ENCODE results near the gene WDR47. TPM values are rescaled to one million over a fixed set of nuclear protein-coding genes. Genes with fewer than 3 reads are reported as not detected.

The WDR47 gene
- total and polyA plus RNA-seq, 2 of the 8 experiments (the other 6 are each of a cell fraction or from before 2014, with no cell fraction given): 1.9 to 6.7 TPM

DNA sequence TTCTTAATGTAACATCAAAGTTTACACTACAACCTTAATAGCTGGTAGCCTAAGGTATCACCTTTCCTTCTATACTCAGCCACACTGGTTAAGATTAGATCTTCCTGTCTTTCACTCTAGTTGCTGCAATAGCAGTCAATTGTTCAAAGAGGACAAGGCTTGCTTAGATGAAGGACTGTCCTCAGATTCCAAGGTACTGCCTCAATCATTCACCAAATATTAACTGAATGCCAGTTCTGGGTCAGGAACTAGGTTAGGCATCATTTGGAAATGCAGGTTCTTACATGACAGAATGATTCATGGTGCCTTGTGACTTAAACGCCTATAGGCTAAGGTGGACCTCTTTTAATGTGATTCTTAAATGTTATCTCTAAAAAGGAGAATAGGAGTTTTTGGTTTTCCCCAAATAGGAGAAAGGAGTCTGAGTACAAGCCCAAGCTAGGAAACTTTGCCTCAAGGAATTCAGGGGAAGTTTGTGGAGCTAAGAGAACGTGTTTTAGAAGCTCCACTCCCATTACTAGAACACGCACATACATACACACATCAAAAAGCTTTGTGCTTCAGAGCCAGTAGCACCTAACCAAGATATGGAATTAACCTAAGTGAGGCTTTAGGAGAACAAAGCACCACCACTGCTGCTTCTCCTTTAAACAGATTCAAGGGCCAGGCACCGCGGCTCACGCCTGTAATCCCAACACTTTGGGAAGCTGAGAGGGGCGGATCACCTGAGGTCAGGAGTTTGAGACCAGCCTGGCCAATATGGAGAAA is 8.5 kb upstream of the WDR47 start:
- Histone ChIP-seq H3K36me3 (ENCODE audit: control insufficient read depth in 2 of 4, insufficient read depth in 4 of 4, low read length in 3 of 4) (no peaks in the 10 kb centered on the region), H3K56ac (replicated peaks; ENCODE audit: insufficient read length, low read depth, low read length) (no peak overlapping the region), H3K18ac (ENCODE audit: extremely low read depth, low read length) (no peak overlapping the region), H3K27ac (ENCODE audit: low read depth, low read length) (no peak overlapping the region), H2BK12ac (ENCODE audit: low read depth, low read length) (no peak overlapping the region), H3K9ac (replicated peaks in 1 of 4; ENCODE audit: extremely low read depth in 1 of 4, low read depth in 3 of 4, low read length in 3 of 4) (no peak overlapping the region), H3K4me1 (replicated peaks in 1 of 4; ENCODE audit: control insufficient read depth in 3 of 4, insufficient read depth in 4 of 4, low read length in 3 of 4) (no peaks in the 10 kb centered on the region), H2BK120ac (replicated peaks; ENCODE audit: low read depth, low read length) (no peak overlapping the region), H2AK5ac (ENCODE audit: low read depth, low read length) (no peak overlapping the region), H2BK15ac (ENCODE audit: low read length) (no peak overlapping the region), H3K79me2 (ENCODE audit: control insufficient read depth in 1 of 2, insufficient read depth in 2 of 2, low read length in 2 of 2) (no peaks in the 10 kb centered on the region), H3K23me2 (ENCODE audit: low read depth, low read length) (no peaks in the 10 kb centered on the region), H3K14ac (ENCODE audit: insufficient read length) (no peak overlapping the region), H3K4ac (replicated peaks; ENCODE audit: insufficient read length, low read depth, low read length) (no peak overlapping the region), H2BK5ac (ENCODE audit: low read depth, low read length) (no peak overlapping the region), H3K4me2 (ENCODE audit: insufficient read depth in 1 of 2, low read depth in 2 of 2, low read length in 2 of 2) (no peak overlapping the region), H4K91ac (replicated peaks; ENCODE audit: insufficient read length, low read length) (no peak overlapping the region), H4K8ac (ENCODE audit: extremely low read depth, insufficient read depth, low read length) (no peak overlapping the region), H2AFZ (ENCODE audit: low read length) (no peak overlapping the region), H3K4me3 (ENCODE audit: extremely low read depth in 1 of 4, insufficient read depth in 2 of 4, low read depth in 3 of 4, low read length in 4 of 4) (no peak overlapping the region), H3K79me1 (ENCODE audit: low read depth, low read length) (no peaks in the 10 kb centered on the region), H3K9me3 (ENCODE audit: insufficient read depth in 2 of 2, low read depth in 1 of 2, low read length in 1 of 2) (peaks cover 0 to 6% of the 10 kb centered on the region in 2 experiments; a peak in 1 of 4 replicates), H3K23ac (ENCODE audit: insufficient read length) (no peak overlapping the region), H4K5ac (ENCODE audit: insufficient read length, low read depth, low read length) (no peak overlapping the region), H2BK20ac (ENCODE audit: low read length) (no peak overlapping the region), H3K27me3 (replicated peaks in 1 of 4; ENCODE audit: control insufficient read depth in 3 of 4, extremely low read depth in 1 of 4, insufficient read depth in 3 of 4, low read length in 3 of 4) (no peaks in the 10 kb centered on the region), H4K20me1 (replicated peaks in 1 of 2; ENCODE audit: control insufficient read depth in 1 of 2, insufficient read depth in 2 of 2, low read length in 2 of 2) (no peaks in the 10 kb centered on the region)
- DNase-seq (ENCODE audit: low read depth in 1 of 2, low spot score in 2 of 2) (no peak), FAIRE-seq (no peak)
- 89% methylated on average over 7 of the region's 7 CpGs; no CpG with 5 or more reads in 1 of the 2 experiments for WGBS, 2 experiments (ENCODE audit: extremely low coverage in 1 of 2, insufficient coverage in 1 of 2, insufficient read length in 1 of 2, insufficient replicate concordance in 2 of 2, low coverage in 1 of 2, low lambda C conversion rate in 2 of 2, missing lambda C conversion rate in 1 of 2)
- CTCF ChIA-PET (ENCODE audit: partially characterized antibody): no interaction called here
- POLR2A ChIA-PET (ENCODE audit: partially characterized antibody): no interaction called here
- TF ChIP-seq POLR2AphosphoS5 (IDR thresholded peaks at IDR 0.05; ENCODE audit: low read depth, low read length) (no peak), POU5F1 (IDR thresholded peaks at IDR 0.05; ENCODE audit: low read depth, low read length) (no peak), TCF12 (IDR thresholded peaks at IDR 0.05; ENCODE audit: low read depth, low read length) (no peak), ASH2L (IDR thresholded peaks at IDR 0.05; ENCODE audit: low read length) (no peak), CBX8 (IDR thresholded peaks at IDR 0.05; ENCODE audit: borderline replicate concordance, low read depth, low read length) (no peak), SP1 (IDR thresholded peaks at IDR 0.05; ENCODE audit: low read depth, low read length) (no peak), GABPA (IDR thresholded peaks at IDR 0.05; ENCODE audit: borderline replicate concordance, insufficient read depth, low read length) (no peak), BACH1 (IDR thresholded peaks at IDR 0.05; ENCODE audit: low read length) (no peak), ZNF274 (IDR thresholded peaks at IDR 0.05; ENCODE audit: borderline replicate concordance, extremely low read depth, low read length) (no peak), CREB1 (IDR thresholded peaks at IDR 0.05) (no peak), SP2 (IDR thresholded peaks at IDR 0.05; ENCODE audit: low read length) (no peak)
- TF ChIP-seq, protein P1, sequence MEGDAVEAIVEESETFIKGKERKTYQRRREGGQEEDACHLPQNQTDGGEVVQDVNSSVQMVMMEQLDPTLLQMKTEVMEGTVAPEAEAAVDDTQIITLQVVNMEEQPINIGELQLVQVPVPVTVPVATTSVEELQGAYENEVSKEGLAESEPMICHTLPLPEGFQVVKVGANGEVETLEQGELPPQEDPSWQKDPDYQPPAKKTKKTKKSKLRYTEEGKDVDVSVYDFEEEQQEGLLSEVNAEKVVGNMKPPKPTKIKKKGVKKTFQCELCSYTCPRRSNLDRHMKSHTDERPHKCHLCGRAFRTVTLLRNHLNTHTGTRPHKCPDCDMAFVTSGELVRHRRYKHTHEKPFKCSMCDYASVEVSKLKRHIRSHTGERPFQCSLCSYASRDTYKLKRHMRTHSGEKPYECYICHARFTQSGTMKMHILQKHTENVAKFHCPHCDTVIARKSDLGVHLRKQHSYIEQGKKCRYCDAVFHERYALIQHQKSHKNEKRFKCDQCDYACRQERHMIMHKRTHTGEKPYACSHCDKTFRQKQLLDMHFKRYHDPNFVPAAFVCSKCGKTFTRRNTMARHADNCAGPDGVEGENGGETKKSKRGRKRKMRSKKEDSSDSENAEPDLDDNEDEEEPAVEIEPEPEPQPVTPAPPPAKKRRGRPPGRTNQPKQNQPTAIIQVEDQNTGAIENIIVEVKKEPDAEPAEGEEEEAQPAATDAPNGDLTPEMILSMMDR (IDR thresholded peaks at IDR 0.05; ENCODE audit: control extremely low read depth in 1 of 3, insufficient read depth in 1 of 3, low read depth in 1 of 3, low read length in 3 of 3): no peak
